WTC11 (cell line): ENCODE data around the gene C4orf50. TPM values are rescaled to one million over a fixed set of nuclear protein-coding genes. Genes with fewer than 3 reads are reported as not detected.

Source experiments
- ATAC-seq: fragments of 200-7000 bp; cut with Tn5 transposase; 2 replicates; pipeline ENCODE4 v1.10.0; 2021; ENCODE audit warnings: mild to moderate bottlenecking, moderate library complexity
- CTCF ChIA-PET: fragments of 300-600 bp; sonication (Branson Sonifier 250); formaldehyde crosslinking; loops from one replicate; lab custom pipeline; 2021; ENCODE audit warnings: antibody characterized with exemption; lab: Charles Lee
- POLR2A ChIA-PET: fragments of 350-600 bp; sonication (Branson Sonifier 250); formaldehyde crosslinking; loops from one replicate; lab custom pipeline; 2021; ENCODE audit warnings: antibody characterized with exemption; lab: Charles Lee
- DNase-seq: peaks from one replicate; pipeline ENCODE4 v3.0.0; 2021; ENCODE audit warnings: low spot score
- H3K27ac Mint-ChIP-seq: 2 replicates; pipeline ENCODE4 v1.8.0; 2021; ENCODE audit warnings: mixed read lengths
- H3K27me3 Mint-ChIP-seq: 2 replicates; pipeline ENCODE4 v1.8.0; 2021; ENCODE audit warnings: low read depth, mild to moderate bottlenecking, moderate library complexity, mixed read lengths
- H3K36me3 Mint-ChIP-seq: 2 replicates; pipeline ENCODE4 v1.8.0; 2021; ENCODE audit warnings: mixed read lengths
- H3K4me1 Mint-ChIP-seq: 2 replicates; pipeline ENCODE4 v1.8.0; 2022; ENCODE audit warnings: mixed read lengths
- H3K4me3 Mint-ChIP-seq: 2 replicates; pipeline ENCODE4 v1.8.0; 2021; ENCODE audit warnings: mild to moderate bottlenecking, moderate library complexity, mixed read lengths
- H3K9me3 Mint-ChIP-seq: 2 replicates; pipeline ENCODE4 v1.8.0; 2021; ENCODE audit warnings: mixed read lengths
- CREM ChIP-seq: sonication (generic); formaldehyde crosslinking; IDR thresholded peaks from 2 replicates; pipeline ENCODE4 v1.8.1; 2022; ENCODE audit warnings: mild to moderate bottlenecking, missing genetic modification reagents, moderate library complexity
- ESRRA ChIP-seq: sonication (generic); formaldehyde crosslinking; IDR thresholded peaks from 2 replicates; pipeline ENCODE4 v1.8.1; 2022; ENCODE audit warnings: mild to moderate bottlenecking, missing genetic modification reagents, borderline replicate concordance
- ETV6 ChIP-seq: sonication (generic); formaldehyde crosslinking; IDR thresholded peaks from 2 replicates; pipeline ENCODE4 v1.8.1; 2022; ENCODE audit warnings: mild to moderate bottlenecking, missing genetic modification reagents
- FOXP1 ChIP-seq: sonication (generic); formaldehyde crosslinking; IDR thresholded peaks from 2 replicates; pipeline ENCODE4 v1.8.0; 2022; ENCODE audit warnings: missing genetic modification reagents, mild to moderate bottlenecking, moderate library complexity, borderline replicate concordance
- GABPB1 ChIP-seq: sonication (generic); formaldehyde crosslinking; IDR thresholded peaks from 2 replicates; pipeline ENCODE4 v1.8.1; 2023; ENCODE audit warnings: mild to moderate bottlenecking, missing genetic modification reagents
- GTF2I ChIP-seq: fragments of 250-450 bp; sonication (Bioruptor Pico); conservative IDR thresholded peaks from 2 replicates; pipeline ENCODE4 v1.4.0; 2021; ENCODE audit warnings: mild to moderate bottlenecking
- HMGXB4 ChIP-seq: sonication (generic); formaldehyde crosslinking; IDR thresholded peaks from 2 replicates; pipeline ENCODE4 v1.8.1; 2023; ENCODE audit warnings: mild to moderate bottlenecking, moderate library complexity, missing genetic modification reagents
- IRF1 ChIP-seq: sonication (generic); formaldehyde crosslinking; IDR thresholded peaks from 2 replicates; pipeline ENCODE4 v1.8.0; 2023; ENCODE audit warnings: missing genetic modification reagents
- IRF2 ChIP-seq: sonication (generic); formaldehyde crosslinking; IDR thresholded peaks from 2 replicates; pipeline ENCODE4 v1.8.0; 2022; ENCODE audit warnings: low read depth, missing genetic modification reagents, borderline replicate concordance
- JAZF1 ChIP-seq: fragments of 250-450 bp; sonication (Bioruptor Pico); IDR thresholded peaks from 2 replicates; pipeline ENCODE4 v1.9.0; 2021; ENCODE audit warnings: moderate library complexity, mild to moderate bottlenecking, inconsistent platforms
- MLX ChIP-seq: sonication (generic); formaldehyde crosslinking; IDR thresholded peaks from 2 replicates; pipeline ENCODE4 v1.8.1; 2023; ENCODE audit warnings: mild to moderate bottlenecking, missing genetic modification reagents, moderate library complexity
- MXD4 ChIP-seq: fragments of 250-450 bp; sonication (Bioruptor Pico); IDR thresholded peaks from 2 replicates; pipeline ENCODE4 v1.8.0; 2021; ENCODE audit warnings: mild to moderate bottlenecking, moderate library complexity, borderline replicate concordance
- NFYB ChIP-seq: sonication (generic); formaldehyde crosslinking; conservative IDR thresholded peaks from 2 replicates; pipeline ENCODE4 v1.8.0; 2022; ENCODE audit warnings: low read depth, missing genetic modification reagents
- OVOL2 ChIP-seq: fragments of 250-450 bp; sonication (Bioruptor Pico); IDR thresholded peaks from 2 replicates; pipeline ENCODE4 v1.9.0; 2021; ENCODE audit warnings: mild to moderate bottlenecking, borderline replicate concordance
- RELA ChIP-seq: sonication (generic); formaldehyde crosslinking; IDR thresholded peaks from 2 replicates; pipeline ENCODE4 v1.8.1; 2022; ENCODE audit warnings: missing genetic modification reagents, mild to moderate bottlenecking, borderline replicate concordance
- TP53 ChIP-seq: sonication (generic); formaldehyde crosslinking; IDR thresholded peaks from 2 replicates; pipeline ENCODE4 v1.8.1; 2023; ENCODE audit warnings: mild to moderate bottlenecking, missing genetic modification reagents
- ZBTB21 ChIP-seq: sonication (generic); formaldehyde crosslinking; IDR thresholded peaks from 2 replicates; pipeline ENCODE4 v1.8.1; 2023; ENCODE audit warnings: mild to moderate bottlenecking, missing genetic modification reagents, borderline replicate concordance
- ZNF121 ChIP-seq: sonication (generic); formaldehyde crosslinking; IDR thresholded peaks from 2 replicates; pipeline ENCODE4 v1.8.0; 2023; ENCODE audit warnings: missing genetic modification reagents
- ZNF416 ChIP-seq: fragments of 250-450 bp; sonication (Bioruptor Pico); IDR thresholded peaks from 2 replicates; pipeline ENCODE4 v1.9.0; 2021; ENCODE audit warnings: mild to moderate bottlenecking, inconsistent platforms
- ZNF425 ChIP-seq: fragments of 250-450 bp; sonication (Bioruptor Pico); conservative IDR thresholded peaks from 2 replicates; pipeline ENCODE4 v1.9.0; 2021; ENCODE audit warnings: mild to moderate bottlenecking
- ZNF532 ChIP-seq: fragments of 250-450 bp; sonication (Bioruptor Pico); IDR thresholded peaks from 2 replicates; pipeline ENCODE4 v1.9.0; 2021; ENCODE audit warnings: mild to moderate bottlenecking, borderline replicate concordance
- ZNF671 ChIP-seq: fragments of 250-450 bp; sonication (Bioruptor Pico); IDR thresholded peaks from 2 replicates; pipeline ENCODE4 v1.8.0; 2021; ENCODE audit warnings: mild to moderate bottlenecking
- total RNA-seq: library from RNA; stranded (reverse); gene quantifications from 3 replicates; pipeline ENCODE4 v1.2.3, GENCODE V29; 2021

C4orf50 gene
- total RNA-seq, 1 experiment from 2014 or later: 0.17 TPM

- TF ChIP-seq IRF1 (no peak), ZNF532 (CRISPR knock-in tag) (no peak), JAZF1 (no peak), TP53 (CRISPR knock-in tag) (no peak), ZNF416 (CRISPR knock-in tag) (no peak), RELA (no peak), ESRRA (CRISPR knock-in tag) (no peak), ZBTB21 (CRISPR knock-in tag) (no peak), IRF2 (no peak), ZNF425 (CRISPR knock-in tag) (no peak), ZNF671 (no peak), GABPB1 (CRISPR knock-in tag) (no peak)
Observed at GRCh38 chr4:5917672-5918071, 100.6 kb downstream of the C4orf50 start (continued).

GRCh38 chr4:5916229-5916628, 102.0 kb downstream of the C4orf50 start:
- POLR2A ChIA-PET: no interaction called here
- Mint-ChIP-seq H3K4me1 (peaks cover 51% of the 10 kb centered on the region), H3K4me3 (no peak overlapping the region), H3K36me3 (peaks cover 3% of the 10 kb centered on the region), H3K9me3 (peaks cover 9% of the 10 kb centered on the region), H3K27ac (no peak overlapping the region), H3K27me3 (peaks cover 28% of the 10 kb centered on the region)
- CTCF ChIA-PET: interaction anchor here (0.5 to 1.3 kb wide), 3 partner anchors 64 to 95 kb away, joined by 3 to 4 read pairs (median 4); no protein-coding TSS in a partner anchor
- DNase-seq: no peak
- no peak for TF ChIP-seq ETV6 (CRISPR knock-in tag)
- peak; percentile 24; the same call in 1 of the 2 replicates for TF ChIP-seq NFYB (CRISPR knock-in tag)
- no peak for TF ChIP-seq MLX
- TF ChIP-seq GTF2I (CRISPR knock-in tag): no peak
- ATAC-seq: peak; percentile 54

- no peak for DNase-seq
- Mint-ChIP-seq H3K4me1 (peaks cover 46% of the 10 kb centered on the region), H3K9me3 (peaks cover 12% of the 10 kb centered on the region), H3K4me3 (no peak overlapping the region), H3K27me3 (peaks cover 42% of the 10 kb centered on the region), H3K36me3 (peaks cover 5% of the 10 kb centered on the region), H3K27ac (no peak overlapping the region)
- no peak for ATAC-seq
- ChIA-PET POLR2A (no interaction called here), CTCF (interaction anchor here (0.7 kb wide), 1 partner anchor 92 kb away, joined by 3 read pairs; no protein-coding TSS in a partner anchor)
- TF ChIP-seq CREM (no peak), ZNF121 (CRISPR knock-in tag) (no peak), MXD4 (CRISPR knock-in tag) (no peak), FOXP1 (no peak), HMGXB4 (no peak), OVOL2 (CRISPR knock-in tag) (no peak)
Observed at GRCh38 chr4:5913454-5913853, 104.8 kb downstream of the C4orf50 start.
